GM23248 (cell line): ENCODE results near the gene PPP4R2. TPM values are rescaled to one million over a fixed set of nuclear protein-coding genes. Genes with fewer than 3 reads are reported as not detected.

ENCODE experiments used
- DNase-seq: peaks from one replicate; pipeline ENCODE4 v3.0.0-alpha.2; 2015
- H2AFZ ChIP-seq: fragments of 200-600 bp; sonication (generic); 2 replicates; pipeline ENCODE4 v1.6.1; 2016; ENCODE audit warnings: antibody characterized with exemption
- H3F3A ChIP-seq: fragments of 200-600 bp; sonication (generic); 2 replicates; pipeline ENCODE4 v1.6.1; 2016; ENCODE audit warnings: mild to moderate bottlenecking, antibody characterized with exemption, mixed run types; ENCODE audit not compliant: insufficient read depth
- H3K27ac ChIP-seq: fragments of 200-600 bp; sonication (generic); 2 replicates; pipeline ENCODE4 v1.5.1; 2016; ENCODE audit warnings: mild to moderate bottlenecking
- H3K27me3 ChIP-seq: fragments of 200-600 bp; sonication (generic); replicated peaks from 2 replicates; pipeline ENCODE4 v1.6.1; 2016; ENCODE audit warnings: mild to moderate bottlenecking; ENCODE audit not compliant: insufficient read depth
- H3K36me3 ChIP-seq: fragments of 200-600 bp; sonication (generic); 2 replicates; pipeline ENCODE4 v1.6.1; 2016; ENCODE audit warnings: low read depth, mild to moderate bottlenecking
- H3K4me1 ChIP-seq: fragments of 200-600 bp; sonication (generic); 2 replicates; pipeline ENCODE4 v1.6.1; 2016; ENCODE audit warnings: mild to moderate bottlenecking; ENCODE audit not compliant: insufficient read depth
- H3K4me2 ChIP-seq: fragments of 200-600 bp; sonication (generic); one replicate; pipeline ENCODE4 v1.6.1; 2016; ENCODE audit warnings: mild to moderate bottlenecking; ENCODE audit not compliant: unreplicated experiment
- H3K4me3 ChIP-seq: fragments of 200-600 bp; sonication (generic); 2 replicates; pipeline ENCODE4 v1.5.1; 2016; ENCODE audit warnings: mild to moderate bottlenecking
- H3K79me2 ChIP-seq: fragments of 200-600 bp; sonication (generic); 2 replicates; pipeline ENCODE4 v1.6.1; 2016; ENCODE audit warnings: mild to moderate bottlenecking; ENCODE audit not compliant: insufficient read depth
- H3K9ac ChIP-seq: fragments of 200-600 bp; sonication (generic); 2 replicates; pipeline ENCODE4 v1.6.1; 2016; ENCODE audit warnings: mild to moderate bottlenecking
- H3K9me2 ChIP-seq: fragments of 200-600 bp; sonication (generic); 2 replicates; pipeline ENCODE4 v1.6.1; 2016; ENCODE audit warnings: mixed run types, mild to moderate bottlenecking, moderate library complexity; ENCODE audit not compliant: insufficient read depth
- H3K9me3 ChIP-seq: fragments of 200-600 bp; sonication (generic); one replicate; pipeline ENCODE4 v1.6.1; 2017; ENCODE audit warnings: low read depth
- H4K20me1 ChIP-seq: fragments of 200-600 bp; sonication (generic); 2 replicates; pipeline ENCODE4 v1.6.0; 2016; ENCODE audit not compliant: insufficient read depth
- EZH2 ChIP-seq: fragments of 200-600 bp; sonication (generic); IDR thresholded peaks from 2 replicates; pipeline ENCODE4 v1.6.1; 2018; ENCODE audit warnings: antibody characterized with exemption, mild to moderate bottlenecking; ENCODE audit not compliant: insufficient read depth, poor library complexity, severe bottlenecking
- EZH2phosphoT487 ChIP-seq: fragments of 200-600 bp; sonication (generic); IDR thresholded peaks from 2 replicates; pipeline ENCODE4 v1.6.1; 2018; ENCODE audit warnings: antibody characterized with exemption, moderate library complexity, mild to moderate bottlenecking, low read depth; ENCODE audit not compliant: insufficient read depth
- WGBS, 2 experiments: methylation state at CpG; one replicate each; pipeline ENCODE4 v1.1.6; 2015 to 2017; ENCODE audit warnings: low lambda C conversion rate in 2 of 2, low coverage in 1 of 2; ENCODE audit errors: missing lambda C conversion rate in 2 of 2; 5-methylcytosine and 5-hydroxymethylcytosine counted together
- in situ Hi-C: fragments of 300-500 bp; cut with MboI; formaldehyde crosslinking; loops from 2 replicates; pipeline ENCODE4 v1.15.0; 2020
- polyA plus RNA-seq: library from polyadenylated mRNA; unstranded; fragments of >200 nt; fragmentation: Nextera tagmentation; extraction: Ambion mirVana; gene quantifications from 2 replicates; pipeline ENCODE4 v1.2.1, GENCODE V29; 2016
- total RNA-seq: library from RNA; depleted of rRNA; stranded (reverse); fragments of >200 nt; shearing (Covaris generic); gene quantifications from 2 replicates; pipeline ENCODE4 v1.2.3, GENCODE V29; 2014

Gene PPP4R2
- total and polyA plus RNA-seq, 2 experiments from 2014 or later = 31.6 to 46.6 TPM

- Histone ChIP-seq H3K4me3 (no peak overlapping the region), H3K9me2 (no peaks in the 10 kb centered on the region), H3F3A (peaks cover 12% of the 10 kb centered on the region; the same call in 1 of the 2 replicates), H3K27ac (no peak overlapping the region), H2AFZ (no peak overlapping the region), H3K27me3 (no peaks in the 10 kb centered on the region), H3K9ac (no peak overlapping the region), H3K36me3 (no peaks in the 10 kb centered on the region), H4K20me1 (no peaks in the 10 kb centered on the region), H3K4me1 (peaks cover 11% of the 10 kb centered on the region), H3K4me2 (no peak overlapping the region), H3K79me2 (no peaks in the 10 kb centered on the region), H3K9me3 (no peaks in the 10 kb centered on the region)
- in situ Hi-C loops = no loop called here
- 78 to 86% methylated on average over 4 of the region's 4 CpGs for WGBS, 2 experiments
- no peak for TF ChIP-seq EZH2phosphoT487
- TF ChIP-seq EZH2 = no peak
- no peak for DNase-seq
Observed at GRCh38 chr3:72974956-72975355, 21.7 kb upstream of the PPP4R2 start.

- Histone ChIP-seq H3K79me2 (no peaks in the 10 kb centered on the region), H3K9me2 (no peaks in the 10 kb centered on the region), H3K36me3 (no peaks in the 10 kb centered on the region), H3K9ac (no peak overlapping the region; the same call in 1 of the 2 replicates), H3K27ac (peak overlapping the region; percentile 52), H3K9me3 (no peaks in the 10 kb centered on the region), H3K4me1 (peaks cover 11% of the 10 kb centered on the region), H3K27me3 (no peaks in the 10 kb centered on the region), H4K20me1 (no peaks in the 10 kb centered on the region), H2AFZ (no peak overlapping the region), H3K4me2 (no peak overlapping the region), H3K4me3 (no peak overlapping the region), H3F3A (peaks cover 12% of the 10 kb centered on the region; the same call in 1 of the 2 replicates)
- DNase-seq = peak; percentile 77
- TF ChIP-seq EZH2 (no peak), EZH2phosphoT487 (no peak)
- in situ Hi-C loops = no loop called here
- 31 to 42% methylated on average over 1 of the region's 1 CpG for WGBS, 2 experiments
Observed at GRCh38 chr3:72976281-72976741, 20.3 kb upstream of the PPP4R2 start.

GRCh38 chr3:72977060-72977808 is 19.4 kb upstream of the PPP4R2 start:
- in situ Hi-C loops = no loop called here
- H3K27me3 ChIP-seq = no peaks in the 10 kb centered on the region
- DNase-seq = peak; percentile 49
- peaks cover 12% of the 10 kb centered on the region; the same call in 1 of the 2 replicates for H3F3A ChIP-seq
- no peak overlapping the region for H3K9ac ChIP-seq
- 76 to 78% methylated on average over 5 of the region's 5 CpGs for WGBS, 2 experiments
- H3K79me2 ChIP-seq = no peaks in the 10 kb centered on the region
- no peak overlapping the region for H2AFZ ChIP-seq
- no peaks in the 10 kb centered on the region for H3K9me2 ChIP-seq
- no peaks in the 10 kb centered on the region for H3K36me3 ChIP-seq
- peak overlapping the region; percentile 52 for H3K27ac ChIP-seq
- no peaks in the 10 kb centered on the region for H3K9me3 ChIP-seq
- no peaks in the 10 kb centered on the region for H4K20me1 ChIP-seq
- peaks cover 11% of the 10 kb centered on the region for H3K4me1 ChIP-seq
- H3K4me3 ChIP-seq = no peak overlapping the region
- TF ChIP-seq EZH2 = no peak
- TF ChIP-seq EZH2phosphoT487 = no peak
- H3K4me2 ChIP-seq = no peak overlapping the region

- no peaks in the 10 kb centered on the region for H4K20me1 ChIP-seq
- no peak overlapping the region for H3K27ac ChIP-seq
- WGBS, 2 experiments = 70 to 73% methylated on average over 3 of the region's 3 CpGs
- H3K4me1 ChIP-seq = no peaks in the 10 kb centered on the region
- H3K27me3 ChIP-seq = no peaks in the 10 kb centered on the region
- H3K9me2 ChIP-seq = no peaks in the 10 kb centered on the region
- H3K79me2 ChIP-seq = no peaks in the 10 kb centered on the region
- H3K4me2 ChIP-seq = no peak overlapping the region
- no peaks in the 10 kb centered on the region for H3F3A ChIP-seq
- H2AFZ ChIP-seq = no peak overlapping the region
- H3K36me3 ChIP-seq = no peaks in the 10 kb centered on the region
- DNase-seq = no peak
- in situ Hi-C loops = no loop called here
- H3K9me3 ChIP-seq = no peaks in the 10 kb centered on the region
- no peak for TF ChIP-seq EZH2
- TF ChIP-seq EZH2phosphoT487 = no peak
- H3K4me3 ChIP-seq = no peak overlapping the region
- H3K9ac ChIP-seq = no peak overlapping the region
Observed at GRCh38 chr3:72982609-72983366, 13.8 kb upstream of the PPP4R2 start.
